GM21526 (cell line): ENCODE measurements around the gene NPDC1.

ENCODE experiments used
- ATAC-seq: cut with Tn5 transposase; IDR thresholded peaks from one replicate; pipeline ENCODE4 v1.9.1; 2021; ENCODE audit warnings: moderate library complexity; ENCODE audit not compliant: unreplicated experiment, low FRiP score

Gene NPDC1, protein sequence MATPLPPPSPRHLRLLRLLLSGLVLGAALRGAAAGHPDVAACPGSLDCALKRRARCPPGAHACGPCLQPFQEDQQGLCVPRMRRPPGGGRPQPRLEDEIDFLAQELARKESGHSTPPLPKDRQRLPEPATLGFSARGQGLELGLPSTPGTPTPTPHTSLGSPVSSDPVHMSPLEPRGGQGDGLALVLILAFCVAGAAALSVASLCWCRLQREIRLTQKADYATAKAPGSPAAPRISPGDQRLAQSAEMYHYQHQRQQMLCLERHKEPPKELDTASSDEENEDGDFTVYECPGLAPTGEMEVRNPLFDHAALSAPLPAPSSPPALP

DNA sequence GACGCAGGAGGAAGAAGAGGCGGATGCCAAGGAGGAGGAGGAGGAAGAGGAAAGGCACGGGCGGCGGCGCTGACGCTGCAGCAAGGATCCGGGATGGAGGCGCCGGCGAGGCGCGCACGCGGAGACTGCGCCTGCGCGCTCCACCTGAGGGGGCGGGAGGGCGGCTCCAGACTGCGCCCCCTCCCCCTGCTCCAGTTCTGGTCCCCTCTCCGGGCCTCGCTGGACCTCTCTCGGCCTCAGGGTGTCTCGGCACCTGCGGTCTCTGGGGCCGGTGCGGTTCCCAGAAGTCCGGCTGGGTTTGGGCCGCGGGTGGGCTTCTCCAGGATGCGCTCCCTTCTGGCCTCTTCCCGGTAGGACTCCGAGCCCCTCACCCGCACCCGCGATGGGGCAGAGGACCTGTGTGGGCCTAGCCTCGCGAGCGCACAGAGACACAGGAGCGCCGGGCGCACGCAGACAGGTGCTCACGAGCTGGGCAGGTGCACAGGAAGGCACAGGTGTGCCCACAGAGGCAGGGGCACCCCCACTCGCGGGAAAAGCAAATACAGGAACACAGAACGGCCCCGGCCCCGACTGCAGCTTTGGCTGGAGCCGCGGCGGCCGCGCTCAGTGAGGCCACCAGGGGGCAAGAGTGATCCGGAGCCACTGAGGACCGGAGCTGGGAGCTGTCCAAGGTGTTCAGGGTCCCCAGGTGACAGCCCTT, at the start of gene NPDC1:
NPDC1 (minus strand) TSS at position 90 of the 700 bp plus-strand sequence. CDS start 188 bp downstream, outside the sequence.
- ATAC-seq = no peak

DNA sequence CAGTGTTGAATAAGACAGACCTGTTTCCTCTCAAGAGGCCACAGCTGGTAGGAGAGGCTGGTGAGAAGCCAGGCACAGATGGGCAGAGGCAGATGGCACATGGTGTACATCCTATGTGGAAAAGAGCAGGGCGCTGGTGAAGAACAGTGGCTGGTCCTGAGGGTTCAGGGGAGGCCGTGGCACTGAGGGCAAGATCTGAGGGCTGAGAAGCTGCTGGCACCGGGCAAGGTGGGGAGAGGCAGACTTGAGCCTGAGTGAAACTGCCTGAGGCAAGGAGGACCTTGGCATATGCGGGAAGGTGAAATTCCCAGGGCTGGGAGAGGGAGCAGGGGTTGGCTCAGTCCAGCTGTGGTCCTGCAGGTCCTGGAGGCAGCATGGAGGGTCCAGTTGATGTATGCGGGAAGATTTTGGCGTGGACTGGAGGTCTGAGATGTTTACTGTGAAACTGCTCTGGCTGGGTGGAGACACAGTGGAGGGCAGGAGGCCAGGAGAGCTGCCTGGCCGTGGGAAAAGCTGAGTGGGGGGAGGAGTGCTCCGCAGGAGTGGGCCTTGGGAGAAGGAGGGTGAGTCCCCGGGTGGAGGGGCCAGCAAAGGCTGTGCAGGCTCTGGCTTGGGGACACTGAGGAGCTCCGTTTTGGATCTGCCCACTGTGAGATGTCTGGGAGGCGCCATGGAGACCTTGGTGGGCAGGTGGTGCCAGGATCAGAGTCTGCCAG, 43.4 kb upstream of the NPDC1 start:
- no peak for ATAC-seq

DNA sequence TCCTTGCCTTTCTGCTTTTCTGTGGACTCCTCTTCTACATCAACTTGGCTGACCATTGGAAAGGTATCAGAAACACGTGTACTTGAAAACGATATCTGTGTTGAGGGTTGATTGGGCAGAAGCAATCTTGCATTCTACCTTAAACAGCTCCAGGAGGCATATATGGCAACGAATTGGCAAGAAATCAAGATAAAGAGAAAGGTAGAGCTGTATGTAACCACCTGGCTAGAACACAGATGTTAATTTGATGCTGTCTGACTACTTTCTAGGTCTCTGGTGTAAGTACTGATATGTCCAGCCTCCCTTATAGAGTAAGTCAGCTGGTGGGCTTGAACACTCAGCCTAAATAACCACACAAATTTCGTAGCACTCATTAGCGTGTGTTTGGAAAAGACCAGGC, 42.1 kb upstream of the NPDC1 start:
- ATAC-seq = no peak

DNA sequence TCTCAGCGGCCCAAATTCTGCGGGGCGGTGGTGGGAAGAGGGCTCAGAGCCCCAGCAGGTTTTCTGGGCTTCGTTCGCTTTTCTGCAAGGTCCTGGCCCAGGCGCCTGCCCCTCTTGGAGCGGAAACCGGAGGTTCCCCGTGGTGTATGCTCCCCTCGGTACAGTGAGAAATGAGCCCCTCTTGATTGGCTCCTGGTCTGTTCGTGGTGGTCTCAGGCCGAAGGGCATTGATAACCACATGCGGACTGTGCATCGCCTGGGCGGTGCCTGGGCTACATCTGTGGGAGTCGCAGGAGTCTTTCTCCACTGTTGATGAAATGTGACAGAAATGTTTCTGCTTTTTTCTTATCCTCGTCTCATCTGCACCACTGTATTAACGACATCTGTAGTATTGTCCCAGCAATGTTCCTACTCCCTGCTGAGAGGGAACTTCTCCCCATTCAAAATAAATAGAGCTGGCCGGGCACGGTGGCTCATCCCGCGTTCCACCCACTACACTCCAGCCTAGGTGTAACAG, 41.5 kb upstream of the NPDC1 start:
- no peak for ATAC-seq

DNA sequence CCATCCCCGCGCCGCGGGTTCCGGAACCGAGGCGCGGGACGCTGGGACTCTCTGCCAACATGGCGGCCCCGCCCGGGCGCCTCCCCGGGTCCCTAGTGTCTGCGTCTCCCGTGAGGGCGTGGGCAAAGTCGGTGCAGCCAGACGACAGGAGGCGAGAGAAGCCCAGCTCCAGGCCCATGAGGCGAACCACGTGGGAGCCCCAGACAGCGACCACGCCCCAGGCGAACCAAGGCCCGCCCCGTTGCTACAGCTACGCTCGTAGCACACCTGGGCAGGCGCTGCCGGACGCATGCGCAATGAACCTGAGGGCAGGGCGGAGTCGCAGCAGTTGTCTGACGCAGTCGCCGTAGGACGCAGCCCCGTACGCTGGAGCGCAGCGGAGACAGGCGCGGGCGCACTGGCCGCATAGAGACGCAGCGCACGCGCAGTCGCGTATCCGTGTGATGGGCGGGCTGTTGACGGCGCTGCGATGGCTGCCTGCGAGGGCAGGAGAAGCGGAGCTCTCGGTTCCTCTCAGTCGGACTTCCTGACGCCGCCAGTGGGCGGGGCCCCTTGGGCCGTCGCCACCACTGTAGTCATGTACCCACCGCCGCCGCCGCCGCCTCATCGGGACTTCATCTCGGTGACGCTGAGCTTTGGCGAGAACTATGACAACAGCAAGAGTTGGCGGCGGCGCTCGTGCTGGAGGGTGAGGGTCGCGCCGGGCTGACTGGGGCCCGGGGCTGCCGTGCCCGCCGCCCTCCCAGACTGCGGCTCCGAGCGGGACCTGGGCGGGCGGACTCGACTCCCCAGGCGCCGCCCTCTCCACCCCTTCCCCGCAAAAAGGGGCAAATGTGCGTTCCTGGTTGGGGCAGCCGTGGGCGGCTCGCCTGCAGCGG, 40.8 kb upstream of the NPDC1 start, which contains the start of gene MAN1B1:
MAN1B1 (plus strand) TSS at position 455 of the 878 bp plus-strand sequence; CDS start at position 470, 15 bp downstream.
- ATAC-seq = peak; percentile 74

DNA sequence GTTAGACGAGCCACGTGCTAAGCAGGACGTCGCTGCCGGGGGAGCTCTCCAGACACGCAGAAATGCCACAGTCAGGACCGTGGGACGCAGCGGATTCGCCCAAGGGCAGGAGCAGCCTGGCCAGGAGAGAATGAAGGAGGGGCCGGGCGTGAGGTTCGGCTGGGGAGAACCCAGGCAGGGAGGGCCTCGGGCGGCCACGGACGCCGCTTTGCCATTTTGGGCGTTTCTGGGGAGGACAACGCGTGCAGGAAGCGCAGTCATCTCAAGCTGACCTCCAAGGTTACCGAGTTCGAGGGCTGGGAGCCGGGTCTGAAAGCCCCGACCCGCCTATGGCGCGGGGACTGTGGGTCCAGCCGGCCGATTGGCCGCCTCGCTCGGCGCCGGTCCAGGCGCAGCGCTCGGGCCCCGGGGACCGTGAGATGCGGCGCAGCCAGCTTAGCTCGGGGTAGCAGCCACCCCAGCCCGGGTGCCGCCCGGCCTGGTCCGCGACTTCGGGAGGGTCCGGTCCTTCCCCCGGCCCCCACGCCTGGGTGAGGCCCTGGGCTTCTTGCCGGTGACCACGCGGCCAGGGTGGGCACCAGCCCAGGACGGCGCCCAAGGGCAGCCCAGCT, 40.0 kb upstream of the NPDC1 start:
- ATAC-seq = peak; percentile 16

DNA sequence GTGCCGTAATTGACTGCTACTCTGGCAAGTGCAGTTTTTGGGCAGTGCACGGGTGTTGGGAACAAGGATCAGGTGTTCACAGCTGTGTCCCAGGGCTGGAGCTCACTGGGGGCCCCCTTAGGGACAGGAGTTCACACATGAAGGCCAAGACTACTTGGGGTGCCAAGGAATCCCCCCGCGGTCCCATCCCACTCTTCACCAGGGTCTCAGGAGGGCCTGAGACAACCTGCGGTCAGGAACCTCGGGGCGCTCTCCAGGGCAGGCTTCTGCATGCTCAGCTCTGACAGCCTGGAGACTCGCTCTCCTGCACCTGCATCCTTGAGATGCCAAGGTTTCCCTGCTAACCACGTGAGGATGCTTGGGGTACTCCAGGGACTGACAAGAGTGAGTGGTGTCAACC, 38.5 kb upstream of the NPDC1 start:
- no peak for ATAC-seq

DNA sequence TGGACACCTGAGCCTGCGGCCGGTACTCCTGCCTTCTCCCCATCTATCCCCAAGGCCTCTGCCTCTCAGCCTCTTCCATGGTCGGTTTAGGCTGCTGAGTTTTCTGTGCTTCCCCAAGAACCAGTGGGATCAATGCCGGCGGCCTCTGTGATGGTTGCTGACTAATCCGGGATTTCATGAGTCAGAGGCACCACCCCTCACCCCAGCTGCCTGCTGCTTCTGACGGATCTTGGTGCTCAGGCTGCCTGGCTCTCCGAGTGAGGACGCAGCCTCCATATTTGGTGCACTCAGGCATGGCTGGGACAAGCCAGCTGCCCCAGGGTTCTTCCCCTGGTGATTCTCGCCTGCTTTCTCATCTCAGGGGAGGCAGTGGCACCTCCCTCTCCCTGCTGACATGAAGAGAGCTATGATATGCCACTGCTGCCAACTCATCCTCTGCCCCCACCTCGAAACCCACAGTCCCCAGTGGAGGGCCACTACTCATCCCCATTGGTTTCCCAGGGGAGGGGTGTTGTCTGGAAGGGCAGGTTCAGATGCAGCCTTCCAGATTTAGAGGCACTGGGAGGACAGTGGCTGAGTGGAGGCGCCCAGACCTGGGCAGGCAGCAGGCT, 37.5 kb upstream of the NPDC1 start:
- no peak for ATAC-seq

DNA sequence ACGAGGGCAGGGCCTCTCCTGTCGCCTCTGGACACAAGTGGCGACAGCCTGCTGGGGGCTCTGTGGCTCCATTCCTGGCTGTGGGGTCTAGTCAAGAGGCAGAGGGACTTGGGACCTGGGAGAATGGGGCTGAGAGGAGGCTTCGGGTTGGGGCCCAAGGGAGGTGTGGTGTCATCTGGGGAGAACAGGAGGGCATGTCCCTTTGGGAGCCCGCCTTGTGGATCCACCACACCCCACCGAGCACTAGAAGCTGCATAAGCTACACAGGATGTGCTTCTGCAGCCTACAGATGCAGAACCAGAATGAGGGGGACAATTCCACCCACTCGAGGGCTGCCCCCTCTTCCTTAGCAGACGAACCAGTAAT, 36.9 kb upstream of the NPDC1 start:
- no peak for ATAC-seq

DNA sequence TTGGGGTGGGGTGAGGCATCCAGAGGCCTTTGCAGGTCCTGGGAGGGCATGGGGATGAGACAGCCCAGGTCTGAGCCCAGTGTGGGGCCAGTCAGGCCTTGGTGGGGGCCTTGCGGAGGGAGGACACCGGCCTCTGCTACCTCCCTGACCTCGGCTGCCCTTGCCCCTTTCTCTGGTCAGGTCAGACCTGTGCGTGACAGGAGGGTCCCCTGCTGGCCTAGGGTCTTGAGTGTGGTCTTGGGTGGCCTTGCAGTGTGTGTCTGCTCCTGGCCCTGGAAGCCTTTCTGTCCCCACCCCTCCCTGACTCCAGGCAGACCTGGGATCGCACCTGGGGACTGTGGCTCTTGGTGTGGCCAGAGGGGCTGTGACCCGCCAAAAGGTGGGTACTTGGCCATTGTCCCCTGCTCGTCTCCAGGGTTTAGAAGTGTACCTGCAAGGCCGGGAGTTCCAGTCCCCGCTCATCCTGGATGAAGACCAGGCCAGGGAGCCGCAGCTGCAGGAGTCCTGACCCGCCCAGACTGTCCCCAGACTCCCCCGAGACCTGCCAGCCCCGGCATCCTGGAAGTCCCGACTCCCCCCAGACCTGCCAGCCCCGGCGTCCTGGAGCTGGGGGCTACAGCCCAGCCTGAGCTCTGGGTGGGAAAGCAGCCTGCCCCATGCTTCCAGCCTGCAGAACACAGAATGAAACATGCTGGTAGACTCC, 36.4 kb upstream of the NPDC1 start:
- ATAC-seq = no peak

DNA sequence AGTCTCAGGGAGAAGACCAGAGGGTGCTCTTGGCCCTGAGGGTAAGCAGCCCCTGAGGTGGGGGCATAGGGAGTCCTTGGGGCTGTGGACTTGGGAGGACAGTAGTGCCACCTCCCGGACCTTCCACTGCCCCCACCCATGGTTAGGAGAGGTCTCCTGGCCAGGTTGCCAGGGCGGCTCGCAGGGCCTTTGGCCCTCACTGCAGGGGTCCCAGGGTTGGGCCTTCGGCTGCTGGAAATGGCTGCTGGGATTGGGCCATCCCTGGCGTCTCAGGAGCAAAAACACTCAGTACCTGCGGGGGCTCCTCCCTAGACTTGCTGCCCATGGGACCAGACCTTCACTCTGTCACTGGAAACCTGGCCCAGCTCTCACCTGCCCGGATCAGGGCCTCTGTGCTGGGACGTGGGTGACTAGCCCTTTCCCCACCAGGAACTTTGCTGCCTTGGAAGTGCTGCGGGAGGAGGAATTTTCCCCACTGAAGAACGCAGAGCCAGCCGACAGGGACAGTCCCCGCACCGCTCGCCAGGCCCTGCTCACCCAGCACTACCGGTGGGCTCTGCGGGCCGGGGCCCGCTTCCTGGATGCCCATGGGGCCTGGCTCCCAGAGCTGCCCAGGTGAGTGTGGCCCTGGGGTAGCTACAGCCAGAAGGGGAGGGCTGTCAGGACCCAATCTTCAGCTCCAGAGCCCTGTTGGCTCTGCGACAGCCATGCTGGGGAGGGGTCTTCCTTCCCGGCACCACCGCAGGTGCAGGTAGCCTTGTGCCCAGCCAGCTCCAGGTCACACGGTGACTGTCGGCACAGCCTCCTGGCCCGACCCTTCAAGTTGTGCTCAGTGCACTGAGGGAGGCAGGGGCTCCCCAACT, 34.5 kb upstream of the NPDC1 start:
- ATAC-seq = no peak

DNA sequence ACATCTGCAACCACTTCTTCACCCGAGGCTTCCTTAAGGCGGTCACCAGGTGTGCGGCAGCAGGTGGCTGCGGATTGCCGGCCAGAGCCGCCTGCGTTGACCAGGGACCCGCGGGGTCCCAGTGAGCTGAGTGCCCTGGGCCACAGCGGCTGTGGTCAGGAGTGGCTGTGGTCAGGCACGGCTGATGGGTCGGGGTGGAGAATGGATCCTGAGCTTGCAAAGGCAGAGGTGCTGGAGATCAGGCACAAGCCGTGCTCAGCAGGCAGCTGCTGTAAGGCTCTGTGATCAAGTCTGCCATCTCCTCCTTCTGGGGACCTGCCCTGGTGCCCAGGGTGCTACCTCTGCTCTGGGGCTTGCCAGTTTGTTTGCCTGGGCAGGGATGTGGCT, 33.4 kb upstream of the NPDC1 start:
- ATAC-seq = no peak

DNA sequence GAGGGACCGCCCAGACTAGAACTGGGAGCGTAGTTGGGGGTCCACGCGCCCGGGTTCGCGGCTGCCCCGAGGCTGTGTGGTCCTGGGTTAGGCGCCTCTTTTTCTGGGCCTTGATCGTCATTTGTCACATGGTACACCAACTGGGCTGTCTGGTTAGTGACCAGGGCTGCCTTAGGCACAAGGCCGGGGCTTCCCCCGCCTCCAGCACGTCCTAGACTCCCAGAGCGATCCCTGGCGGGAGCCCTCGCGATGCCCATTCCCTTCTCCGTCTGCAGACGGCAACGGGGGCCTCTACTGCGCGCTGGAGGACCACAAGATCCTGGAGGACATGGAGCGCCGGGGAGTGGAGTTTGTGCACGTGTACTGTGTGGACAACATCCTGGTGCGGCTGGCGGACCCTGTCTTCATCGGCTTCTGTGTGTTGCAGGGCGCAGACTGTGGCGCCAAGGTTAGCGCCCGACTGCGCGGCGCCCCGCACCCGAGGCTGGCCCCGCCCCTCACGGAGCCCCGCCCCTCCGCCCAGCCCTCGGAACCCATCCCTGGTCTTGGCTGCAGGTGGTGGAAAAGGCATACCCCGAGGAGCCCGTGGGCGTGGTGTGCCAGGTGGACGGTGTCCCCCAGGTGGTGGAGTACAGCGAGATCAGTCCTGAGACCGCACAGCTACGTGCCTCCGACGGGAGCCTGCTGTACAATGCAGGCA, 32.9 kb upstream of the NPDC1 start:
- no peak for ATAC-seq

DNA sequence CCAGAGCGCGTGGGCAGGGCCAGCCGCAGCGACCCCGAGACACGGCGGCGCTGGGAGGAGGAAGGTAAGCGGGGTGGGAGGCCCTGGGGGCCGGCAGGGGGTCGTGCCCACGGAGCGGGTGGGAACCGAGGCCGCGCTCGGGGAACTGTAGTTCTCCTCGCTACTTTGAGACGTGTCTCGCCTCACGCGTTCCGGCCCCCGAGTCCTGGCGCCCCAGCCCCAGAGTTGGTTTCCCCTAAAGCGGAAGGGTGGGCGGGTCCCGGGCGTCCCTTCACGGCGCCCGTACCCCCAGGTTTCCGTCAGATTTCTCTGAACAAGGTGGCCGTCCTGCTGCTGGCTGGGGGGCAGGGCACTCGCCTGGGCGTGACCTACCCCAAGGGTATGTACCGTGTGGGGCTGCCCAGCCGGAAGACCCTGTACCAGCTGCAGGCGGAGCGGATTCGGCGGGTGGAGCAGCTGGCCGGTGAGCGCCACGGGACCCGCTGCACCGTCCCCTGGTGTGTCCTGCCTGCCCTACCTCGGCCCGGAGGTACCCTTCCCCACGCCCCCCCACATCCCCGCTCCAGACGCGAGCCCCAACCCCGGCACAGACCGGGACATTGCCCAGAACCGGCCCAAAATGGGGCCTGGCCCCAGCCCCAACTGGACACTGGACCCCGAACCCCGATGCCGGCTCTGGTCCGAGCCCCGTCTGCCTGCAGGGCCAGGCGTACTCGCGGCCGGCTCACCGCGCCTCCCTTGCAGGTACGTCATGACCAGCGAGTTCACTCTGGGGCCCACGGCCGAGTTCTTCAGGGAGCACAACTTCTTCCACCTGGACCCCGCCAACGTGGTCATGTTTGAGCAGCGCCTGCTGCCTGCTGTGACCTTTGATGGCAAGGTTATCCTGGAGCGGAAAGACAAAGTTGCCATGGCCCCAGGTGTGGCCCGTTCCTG, 32.0 kb upstream of the NPDC1 start:
- no peak for ATAC-seq

DNA sequence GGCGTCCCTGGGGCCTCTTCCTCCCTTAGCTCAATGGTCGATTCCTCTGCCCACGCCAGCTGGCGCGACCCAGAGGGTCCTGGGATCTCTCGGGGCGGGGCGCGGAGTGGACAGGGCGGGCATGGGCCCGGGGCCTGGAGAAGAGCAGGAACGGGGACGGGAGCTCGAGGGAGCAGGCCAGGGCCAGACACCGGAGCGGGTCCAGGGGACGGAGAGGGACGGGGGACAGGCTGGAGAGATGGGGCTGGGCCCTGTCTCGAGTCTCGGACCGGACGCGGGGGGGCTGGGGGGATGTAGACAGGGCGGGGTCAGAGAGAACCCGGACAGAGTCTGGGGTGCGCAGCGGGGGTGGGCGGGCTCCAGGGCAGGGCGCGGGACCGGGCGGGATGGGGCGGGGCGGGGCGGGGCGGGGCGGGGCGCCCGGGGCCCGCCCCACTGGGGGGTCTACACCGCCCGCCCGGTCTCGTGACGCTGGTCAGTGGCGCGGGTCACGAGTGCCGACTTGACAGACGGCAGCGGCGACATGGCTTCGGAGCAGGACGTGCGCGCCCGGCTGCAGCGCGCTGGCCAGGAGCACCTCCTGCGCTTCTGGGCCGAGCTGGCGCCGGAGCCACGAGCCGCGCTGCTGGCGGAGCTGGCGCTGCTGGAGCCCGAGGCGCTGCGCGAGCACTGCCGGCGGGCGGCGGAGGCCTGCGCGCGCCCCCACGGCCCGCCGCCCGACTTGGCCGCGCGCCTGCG, 31.2 kb upstream of the NPDC1 start, which contains the start of gene UAP1L1:
UAP1L1 (plus strand) TSS at position 508 of the 738 bp plus-strand sequence; CDS start at position 524, 16 bp downstream.
- ATAC-seq = no peak
